ENCODE results near the gene CKM. TPM values are rescaled to one million over a fixed set of nuclear protein-coding genes. Genes with fewer than 3 reads are reported as not detected.

Gene CKM
- total and polyA plus RNA-seq, 2 of the 4 experiments (the other 2 are of a cell fraction), result not detected

- no peak overlapping the region for H4K91ac ChIP-seq (ENCODE audit: insufficient read depth, low read depth, low read length)
- ChIA-PET CTCF (no interaction called here), POLR2A (ENCODE audit: unreplicated experiment) (no interaction called here)
- no TSS peak for BruUV-seq (replicated peaks)
- no peak overlapping the region for H3K9ac ChIP-seq (ENCODE audit: low read depth, low read length)
- H3K9me3 ChIP-seq (ENCODE audit: control insufficient read depth, insufficient read depth, low read length), result 0 out of 2 replicates have a peak, but pooled peaks cover 2% of the 10 kb centered on the region
- no peak overlapping the region for H3K14ac ChIP-seq (replicated peaks; ENCODE audit: low read depth, low read length)
- H3K79me1 ChIP-seq (ENCODE audit: low read depth in 1 of 2, low read length in 2 of 2), result no peaks in the 10 kb centered on the region
- H3K9me1 ChIP-seq (ENCODE audit: insufficient read depth, low read length), result peaks cover 5% of the 10 kb centered on the region; the same call in 1 of the 2 replicates
- dilution Hi-C loops (cut with HindIII; ENCODE audit: low sequenced_read_pairs, unreplicated experiment) (no loop called here), intact Hi-C loops (cut with micrococcal nuclease) (no loop called here), in situ Hi-C loops (cut with MboI; ENCODE audit: low sequenced_read_pairs) (no loop called here)
- H4K20me1 ChIP-seq (ENCODE audit: insufficient read depth, low read length), result no peaks in the 10 kb centered on the region
- H2BK20ac ChIP-seq (ENCODE audit: low read depth, low read length), result no peak overlapping the region
- no peaks in the 10 kb centered on the region for H3K27me3 ChIP-seq (ENCODE audit: control insufficient read depth, insufficient read depth, low read length)
- no peak overlapping the region for H3K18ac ChIP-seq (ENCODE audit: low read depth, low read length)
- no peak overlapping the region for H2BK5ac ChIP-seq (ENCODE audit: low read depth, low read length, poor library complexity, severe bottlenecking)
- no peak overlapping the region for H3K23ac ChIP-seq (ENCODE audit: low read depth, low read length)
- H3K4me3 ChIP-seq (ENCODE audit: insufficient read depth, low read depth, low read length), result no peak overlapping the region
- no peak overlapping the region for H2BK15ac ChIP-seq (ENCODE audit: low read depth, low read length)
- H3K4me2 ChIP-seq (ENCODE audit: low read depth, low read length), result no peak overlapping the region
- no peak overlapping the region for H3K56ac ChIP-seq (ENCODE audit: extremely low read depth, insufficient read depth, low read length)
- H2BK120ac ChIP-seq (ENCODE audit: low read depth, low read length), result no peak overlapping the region
- DNase-seq (no peak), ATAC-seq (ENCODE audit: low read depth) (no peak)
- no peak overlapping the region for H4K8ac ChIP-seq (ENCODE audit: low read depth in 2 of 2, low read length in 2 of 2)
- no peak overlapping the region for H2AFZ ChIP-seq (replicated peaks; ENCODE audit: low read length, poor library complexity)
- H3K4me1 ChIP-seq (ENCODE audit: control insufficient read depth, insufficient read depth, low read length), result no peaks in the 10 kb centered on the region
- peaks cover 25% of the 10 kb centered on the region for H3K36me3 ChIP-seq (ENCODE audit: control insufficient read depth, insufficient read depth, low read length)
- H3K4ac ChIP-seq (ENCODE audit: low read depth, low read length), result no peak overlapping the region
- H2AK5ac ChIP-seq (ENCODE audit: low read depth, low read length), result no peak overlapping the region
- H4K5ac ChIP-seq (ENCODE audit: low read depth, low read length), result no peak overlapping the region
- 93% methylated on average over 11 of the region's 27 CpGs; no CpG with 5 or more reads in 1 of the 2 experiments for WGBS, 2 experiments (ENCODE audit: extremely low coverage in 2 of 2, insufficient read length in 1 of 2)
- no peak overlapping the region for H2AK9ac ChIP-seq (replicated peaks; ENCODE audit: low read depth, low read length, poor library complexity)
- no peak overlapping the region for H3K27ac ChIP-seq (ENCODE audit: insufficient read depth, low read length)
- TF ChIP-seq RCOR1 (IDR thresholded peaks at IDR 0.05; ENCODE audit: insufficient replicate concordance, low read length) (no peak), MAFK (IDR thresholded peaks at IDR 0.05; ENCODE audit: low read depth, low read length) (no peak), CHD1 (IDR thresholded peaks at IDR 0.05; ENCODE audit: low read depth, low read length) (no peak), USF2 (IDR thresholded peaks at IDR 0.05; ENCODE audit: low read depth, low read length) (no peak), MXI1 (IDR thresholded peaks at IDR 0.05; ENCODE audit: borderline replicate concordance, low read depth, low read length) (no peak), BHLHE40 (IDR thresholded peaks at IDR 0.05; ENCODE audit: low read depth, low read length) (no peak), RAD21 (IDR thresholded peaks at IDR 0.05; ENCODE audit: low read length) (no peak), CEBPB (IDR thresholded peaks at IDR 0.05; ENCODE audit: low read depth, low read length) (no peak), FOS (IDR thresholded peaks at IDR 0.05; ENCODE audit: low read depth, low read length) (no peak), SMC3 (IDR thresholded peaks at IDR 0.05; ENCODE audit: low read depth, low read length) (no peak)
Observed at GRCh38 chr19:45302416-45302815, 20.3 kb downstream of the CKM start.

Measured in IMR-90 (cell line).